HG03196 (cell line): ENCODE results near the gene ARPIN.
"Not testable (repeated sequence)": the region's sequence is repeated elsewhere in the genome, so short reads cannot be mapped to it uniquely, and the experiment has no call there.

Experiments
- ATAC-seq: cut with Tn5 transposase; IDR thresholded peaks from one replicate; pipeline ENCODE4 v1.9.1; 2021; ENCODE audit not compliant: unreplicated experiment

The ARPIN gene

DNA sequence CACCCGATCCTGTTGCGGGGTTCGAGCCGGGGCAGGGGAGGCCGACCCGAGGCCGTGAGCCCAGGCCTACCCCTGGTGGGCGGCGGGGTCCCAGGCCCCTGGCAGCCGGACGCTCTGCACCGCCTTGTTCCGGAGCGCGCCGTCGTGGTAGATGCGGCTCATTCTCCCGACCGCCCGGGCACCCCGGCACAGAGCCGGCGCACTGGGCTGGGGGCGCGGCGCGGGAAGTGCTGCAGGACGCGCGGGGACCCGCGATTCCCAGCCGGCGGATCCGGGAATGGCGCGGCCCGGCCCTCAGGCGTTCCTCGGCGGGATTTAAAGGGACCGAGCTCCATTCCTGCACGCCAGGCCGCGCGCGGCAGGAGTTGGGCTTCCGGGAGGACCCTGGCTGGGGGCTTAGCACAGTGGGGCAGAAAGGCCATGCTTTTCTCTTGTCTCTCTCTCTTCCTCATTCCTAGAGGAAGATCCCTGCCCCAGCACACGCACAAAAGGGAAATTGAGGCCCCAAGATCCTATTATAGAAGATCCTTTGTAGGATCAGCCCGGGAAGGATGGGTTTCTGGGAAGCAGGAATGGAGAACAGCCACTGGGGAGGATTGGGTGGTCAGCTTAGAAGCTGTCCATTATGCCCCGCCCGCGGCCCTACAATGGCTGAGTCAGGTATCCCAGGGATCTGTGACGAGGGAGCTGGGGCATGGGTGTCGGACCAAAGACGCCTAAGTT, at the start of gene ARPIN:
Gene ARPIN (minus strand): TSS at position 279 of the 723 bp plus-strand sequence. CDS start 117 bp downstream, at position 162.
- no peak for ATAC-seq

DNA sequence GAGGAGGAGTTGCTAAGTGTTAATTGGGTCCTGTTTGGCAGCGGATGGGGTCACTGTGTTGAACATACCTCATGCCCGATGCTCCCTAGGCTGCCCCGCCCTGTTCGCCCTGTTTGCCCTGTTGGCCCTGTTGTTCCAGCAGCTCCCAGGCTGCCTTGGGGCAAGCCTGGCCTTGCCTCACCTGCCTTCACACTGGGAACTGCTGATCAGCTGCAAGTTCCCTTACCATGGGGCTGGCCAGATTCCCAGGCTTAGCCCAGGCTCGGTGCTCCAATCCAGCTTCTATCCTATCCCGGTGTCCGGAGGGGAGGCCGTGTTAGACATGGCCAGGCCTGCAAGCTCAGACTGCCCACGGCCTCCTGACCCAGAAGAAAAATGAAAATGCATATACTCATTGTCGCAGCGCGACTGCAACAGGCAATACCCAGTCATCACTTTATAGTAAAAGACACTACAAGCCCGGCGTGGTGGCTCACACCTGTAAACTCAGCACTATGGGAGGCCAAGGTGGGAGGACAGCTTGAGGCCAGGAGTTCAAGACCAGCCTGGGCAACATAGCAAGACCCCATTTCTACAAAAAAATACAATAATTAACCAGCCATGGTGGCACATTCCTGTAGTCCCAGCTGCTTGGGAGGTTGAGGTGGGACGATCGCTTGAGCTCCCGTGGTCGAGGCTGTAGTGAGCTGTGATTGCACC, 45.5 kb upstream of the ARPIN start:
- no peak for ATAC-seq

- not testable (repeated sequence) for ATAC-seq
Observed at GRCh38 chr15:89955449-89955998, 42.8 kb upstream of the ARPIN start.

- ATAC-seq = no peak
Observed at GRCh38 chr15:89954541-89954940, 41.8 kb upstream of the ARPIN start.

DNA sequence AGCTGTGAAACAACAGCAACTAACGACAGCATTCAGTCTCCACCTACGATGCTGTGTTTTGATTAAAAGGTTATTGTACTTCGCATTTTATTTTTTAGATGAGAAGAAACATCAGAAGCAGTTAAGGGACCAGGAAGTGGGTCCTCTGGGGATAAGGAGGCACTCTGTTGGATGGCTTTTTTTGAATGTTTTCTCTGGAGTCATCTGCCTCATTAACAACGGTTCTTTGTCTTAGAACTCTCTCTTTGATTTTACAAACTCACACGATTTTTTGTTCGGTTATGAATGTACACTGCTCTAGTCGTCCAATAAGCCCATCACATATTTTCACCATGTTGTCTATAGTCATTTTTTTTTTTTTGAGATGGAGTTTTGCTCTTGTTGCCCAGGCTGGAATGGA, 36.0 kb upstream of the ARPIN start:
- ATAC-seq = no peak

DNA sequence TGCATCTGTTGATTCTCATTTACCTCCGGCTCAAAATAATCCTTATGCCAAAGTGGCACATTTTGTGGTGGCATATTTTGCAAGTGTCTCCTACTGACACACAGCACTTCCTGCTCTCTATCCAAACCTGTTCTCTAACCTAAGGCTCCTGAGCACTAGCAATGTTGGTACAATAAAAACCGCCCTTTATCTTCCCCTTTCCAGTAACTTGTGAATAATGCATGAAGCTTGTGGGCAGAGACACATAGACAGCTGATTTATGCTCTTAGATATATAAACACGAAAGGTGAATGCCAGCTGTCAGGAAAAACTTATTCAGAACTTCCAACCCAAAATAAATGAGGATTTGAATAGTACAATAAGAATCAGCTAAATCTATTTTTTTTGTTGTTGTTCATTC, 34.6 kb upstream of the ARPIN start:
- ATAC-seq = no peak

DNA sequence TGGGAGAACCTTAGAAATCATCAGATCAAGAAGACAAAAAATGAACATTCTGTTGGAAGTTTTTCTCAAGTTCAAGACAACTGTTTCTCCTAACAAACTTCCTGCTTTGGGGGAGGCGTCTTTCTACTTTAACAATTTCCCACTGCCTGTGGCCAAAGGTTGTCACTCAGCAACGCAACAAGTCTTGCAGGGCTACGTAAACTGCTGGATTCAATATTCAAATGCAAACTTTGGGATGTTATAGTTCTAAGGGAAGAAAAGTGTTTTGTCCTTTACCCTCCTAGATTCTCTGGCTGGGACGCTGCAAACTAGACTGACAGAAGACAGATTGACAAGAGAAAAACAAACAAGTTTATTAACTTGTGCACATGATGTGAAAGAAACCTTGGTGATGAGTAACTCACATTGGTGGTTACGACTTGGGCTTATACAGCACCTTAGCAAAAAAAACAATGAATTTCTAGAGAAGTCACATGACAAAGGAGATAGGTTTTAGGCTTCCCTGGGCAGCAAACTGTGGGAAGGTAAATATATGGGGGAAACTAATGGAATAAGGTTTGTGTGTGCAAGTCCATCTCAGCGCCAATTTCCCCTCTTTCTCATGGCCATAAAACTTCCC, 34.0 kb upstream of the ARPIN start:
- no peak for ATAC-seq

DNA sequence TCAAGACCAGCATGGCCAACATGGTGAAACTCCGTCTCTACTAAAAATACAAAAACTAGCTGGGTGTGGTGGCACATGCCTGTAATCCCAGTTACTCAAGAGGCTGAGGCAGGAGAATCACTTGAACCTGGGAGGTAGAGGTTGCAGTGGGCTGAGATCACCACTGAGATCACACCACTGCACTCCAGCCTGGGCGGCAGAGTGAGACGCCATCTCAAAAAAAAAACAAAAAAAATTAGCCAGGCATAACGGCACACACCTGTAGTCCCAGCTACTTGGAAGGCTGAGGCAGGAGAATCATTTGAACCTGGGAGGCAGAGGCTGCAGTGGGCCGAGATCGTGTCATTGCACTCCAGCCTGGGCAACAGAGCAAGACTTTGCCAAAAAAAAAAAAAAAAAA, 31.0 kb upstream of the ARPIN start:
- ATAC-seq = not testable (repeated sequence)

- ATAC-seq = no peak
Observed at GRCh38 chr15:89939910-89940309, 27.2 kb upstream of the ARPIN start.

GRCh38 chr15:89939377-89939776, 26.6 kb upstream of the ARPIN start:
- not testable (repeated sequence) for ATAC-seq

DNA sequence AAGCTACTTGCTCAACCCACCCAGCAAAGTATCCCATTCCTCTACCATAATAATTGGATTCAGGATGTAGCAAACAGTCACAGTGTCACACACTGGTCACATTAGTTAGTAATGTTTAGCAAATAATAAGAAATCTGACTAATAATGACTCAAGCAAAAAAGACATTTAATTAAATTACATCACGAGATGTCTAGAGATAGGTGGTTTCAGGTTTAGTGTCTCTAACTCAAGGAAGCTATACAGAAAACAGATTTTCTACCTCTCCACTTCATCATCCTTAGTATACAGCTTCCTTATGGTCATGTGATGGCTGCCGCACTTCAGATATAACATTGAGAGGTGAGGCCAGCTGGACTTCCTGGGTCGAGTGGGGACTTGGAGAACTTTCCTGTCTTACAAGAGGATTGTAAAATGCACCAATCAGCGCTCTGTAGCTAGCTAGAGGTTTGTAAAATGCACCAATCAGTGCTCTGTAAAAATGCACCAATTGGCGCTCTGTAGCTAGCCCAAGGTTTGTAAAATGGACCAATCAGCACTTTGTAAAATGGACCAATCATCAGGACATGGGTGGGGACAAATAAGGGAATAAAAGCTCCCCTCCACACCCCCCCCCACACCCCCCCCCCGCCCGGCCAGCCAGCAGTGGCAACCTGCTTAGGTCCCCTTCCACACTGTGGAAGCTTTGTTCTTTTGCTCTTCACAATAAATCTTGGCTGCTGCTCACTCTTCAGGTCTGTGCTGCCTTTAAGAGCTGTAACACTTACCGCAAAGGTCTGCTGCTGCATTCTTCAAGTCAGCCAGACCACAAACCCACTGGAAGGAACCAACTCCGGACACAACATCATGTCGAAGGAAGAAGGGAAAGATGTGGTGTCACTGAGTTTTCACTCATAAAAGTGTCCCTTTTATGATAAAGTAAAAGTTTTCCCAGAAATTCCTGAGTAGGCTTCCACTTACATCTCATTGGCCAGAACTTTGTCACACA, 24.9 kb upstream of the ARPIN start:
- no peak for ATAC-seq

DNA sequence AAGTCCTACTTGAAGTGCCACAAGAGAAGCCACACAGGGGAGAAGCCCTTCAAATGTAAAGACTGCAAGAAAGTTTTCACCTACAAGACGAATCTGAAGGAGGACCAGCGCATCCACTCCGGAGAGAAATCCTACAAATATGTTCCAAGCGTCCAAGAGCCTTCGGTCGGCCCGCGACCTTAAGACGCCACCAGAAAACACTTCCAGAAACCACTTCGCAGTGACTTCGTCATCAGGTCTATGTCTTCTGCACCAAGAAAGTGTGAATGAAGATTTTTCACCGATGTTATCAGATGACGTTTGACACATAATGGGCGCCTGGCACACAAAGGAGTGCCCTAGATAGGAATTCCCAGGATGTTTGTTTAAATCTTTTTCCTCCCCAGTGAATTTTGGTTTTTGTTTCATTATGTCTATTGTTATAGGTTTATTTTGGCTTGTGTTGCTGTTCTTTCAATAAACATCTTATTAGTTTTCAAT, 24.1 kb upstream of the ARPIN start:
- no peak for ATAC-seq

DNA sequence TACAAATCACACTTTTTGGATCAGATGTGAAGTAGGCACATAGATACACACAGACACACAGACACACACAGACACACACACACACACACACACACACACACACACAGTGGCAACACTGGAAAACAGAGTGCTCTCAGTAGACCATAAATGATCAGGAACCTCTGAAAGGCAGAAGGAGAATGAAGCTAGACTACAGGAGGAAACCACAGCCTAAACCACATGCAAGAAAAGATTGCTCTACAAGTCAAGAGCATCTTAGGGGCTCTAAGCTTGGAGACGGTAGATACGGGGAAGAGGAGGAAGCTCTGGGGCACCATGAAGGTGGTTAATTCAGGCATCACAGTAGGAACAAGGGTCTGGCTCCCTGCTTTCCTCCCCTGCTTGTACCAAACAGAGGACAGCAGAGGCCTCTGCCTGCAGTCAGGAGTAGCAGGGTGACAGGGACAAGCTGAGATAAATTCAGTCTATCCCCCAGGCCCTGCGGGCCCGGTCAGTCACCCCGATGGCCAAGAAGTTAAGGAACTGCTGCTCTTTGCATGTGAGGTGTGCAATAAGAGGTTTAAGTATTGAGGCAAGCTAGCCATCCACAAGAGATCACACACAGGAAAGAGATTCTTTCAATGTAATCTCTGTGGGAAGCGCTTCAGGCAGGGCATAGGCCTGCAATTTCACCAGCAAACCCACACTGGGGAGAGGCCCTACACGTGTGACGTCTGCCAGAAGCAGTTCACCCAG, 23.5 kb upstream of the ARPIN start:
- no peak for ATAC-seq

DNA sequence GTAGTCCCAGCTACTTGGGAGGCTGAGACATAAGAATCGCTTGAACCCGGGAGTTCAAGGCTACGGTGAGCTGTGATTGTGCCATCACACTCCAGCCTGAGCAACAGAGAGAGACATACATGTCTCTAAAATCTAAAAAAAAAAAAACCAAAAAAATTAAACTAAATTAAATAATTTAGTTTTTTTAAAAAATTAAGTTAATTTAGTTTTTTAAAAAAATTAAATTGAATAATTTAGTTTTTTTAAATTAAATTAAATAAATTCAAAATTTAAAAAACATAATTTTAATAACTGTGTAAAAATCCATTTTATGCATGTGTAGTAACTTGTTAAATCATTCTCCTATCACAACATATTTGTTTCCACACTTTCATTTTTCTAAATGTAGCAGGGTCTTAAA, 20.1 kb upstream of the ARPIN start:
- ATAC-seq = no peak

DNA sequence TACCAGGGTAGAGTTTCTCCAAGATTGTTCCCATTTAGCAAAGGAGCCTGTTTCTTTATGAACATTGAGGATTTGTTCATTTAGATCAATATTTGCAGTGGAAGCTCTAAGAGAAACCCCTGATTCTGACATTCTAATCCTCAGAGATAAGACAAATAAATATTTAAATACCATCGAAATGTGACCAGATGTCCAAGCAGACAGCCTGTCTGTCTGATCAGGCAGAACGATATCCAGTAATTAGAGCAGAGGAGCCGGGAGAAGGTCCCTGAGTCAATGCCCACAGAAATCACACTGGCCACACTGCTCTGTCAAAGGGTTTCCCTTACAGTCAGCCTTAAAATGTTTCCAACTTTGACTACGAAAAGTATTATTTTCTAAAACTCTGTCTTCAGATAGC, 15.7 kb upstream of the ARPIN start:
- no peak for ATAC-seq

DNA sequence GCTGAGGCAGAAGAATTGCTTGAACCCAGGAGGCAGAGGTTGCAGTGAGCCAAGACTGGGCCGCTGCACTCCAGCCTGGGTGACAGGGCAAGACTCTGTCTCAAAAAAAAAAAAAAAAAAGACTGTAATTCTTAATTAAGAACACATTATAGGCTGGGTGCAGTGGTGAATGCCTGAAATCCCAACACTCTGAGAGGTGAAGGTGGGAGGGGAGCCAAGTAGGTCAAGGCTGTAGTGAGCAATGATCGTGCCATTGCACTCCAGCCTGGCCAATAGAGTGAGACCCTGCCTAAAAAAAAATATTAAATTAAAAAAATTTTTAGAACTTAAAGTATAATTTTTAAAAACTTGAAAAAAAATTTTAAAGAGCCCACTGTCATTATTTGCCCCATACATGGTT, 13.4 kb upstream of the ARPIN start:
- no peak for ATAC-seq

GRCh38 chr15:89917442-89918101, 4.8 kb upstream of the ARPIN start:
- ATAC-seq = no peak

DNA sequence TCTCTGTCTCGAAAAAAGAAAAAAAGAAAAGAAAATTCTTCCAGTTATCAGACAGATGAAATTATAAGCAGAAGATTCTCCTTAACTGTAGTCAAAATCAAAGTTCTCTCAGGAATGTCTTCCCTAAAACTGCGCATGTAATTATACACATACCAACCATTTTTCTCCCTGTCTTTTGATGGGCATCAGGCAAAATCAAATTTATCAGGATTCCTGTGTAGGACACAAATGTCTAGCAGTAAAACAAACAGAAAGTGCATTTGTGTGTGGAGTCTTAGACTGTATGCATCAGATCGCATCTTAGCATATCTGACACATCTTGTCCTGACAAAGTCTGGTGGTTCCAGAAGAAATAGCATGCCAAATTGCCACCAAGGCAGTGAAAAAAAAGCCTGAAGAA, 3.9 kb upstream of the ARPIN start:
- no peak for ATAC-seq

DNA sequence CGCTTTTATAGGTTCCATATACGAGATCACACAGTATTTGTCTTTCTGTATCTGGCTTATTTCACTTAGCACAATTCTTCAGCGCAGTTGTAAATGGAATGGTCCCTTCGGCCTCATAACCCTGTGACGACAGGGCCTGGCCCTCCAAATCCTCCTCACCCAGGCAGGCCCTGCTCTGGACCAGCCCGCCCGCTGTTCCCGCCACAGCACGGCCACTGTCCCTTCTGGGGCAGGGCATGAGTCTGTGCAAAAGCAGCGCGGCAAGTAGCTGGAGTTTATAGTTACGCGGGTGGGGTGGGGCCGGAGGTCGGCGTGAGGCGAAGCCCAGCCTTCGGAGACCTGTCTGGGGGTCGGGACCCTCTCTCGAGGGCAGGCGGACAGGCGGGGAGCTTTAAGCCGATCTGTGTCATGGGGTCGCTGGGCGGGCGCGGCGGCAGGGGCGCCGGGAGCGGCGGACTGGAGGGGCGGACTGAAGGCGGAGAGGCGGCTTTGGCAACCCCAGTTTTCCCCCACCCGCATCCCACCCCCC, 543 bp downstream of the ARPIN start:
- no peak for ATAC-seq
